WTC11 (cell line): ENCODE data around the gene STAG1. TPM values are rescaled to one million over a fixed set of nuclear protein-coding genes. Genes with fewer than 3 reads are reported as not detected.

Experiments
- ATAC-seq: fragments of 200-7000 bp; cut with Tn5 transposase; 2 replicates; pipeline ENCODE4 v1.10.0; 2021; ENCODE audit warnings: mild to moderate bottlenecking, moderate library complexity
- CTCF ChIA-PET: fragments of 300-600 bp; sonication (Branson Sonifier 250); formaldehyde crosslinking; loops from one replicate; lab custom pipeline; 2021; ENCODE audit warnings: antibody characterized with exemption; lab: Charles Lee
- POLR2A ChIA-PET: fragments of 350-600 bp; sonication (Branson Sonifier 250); formaldehyde crosslinking; loops from one replicate; lab custom pipeline; 2021; ENCODE audit warnings: antibody characterized with exemption; lab: Charles Lee
- DNase-seq: peaks from one replicate; pipeline ENCODE4 v3.0.0; 2021; ENCODE audit warnings: low spot score
- H3K27ac Mint-ChIP-seq: 2 replicates; pipeline ENCODE4 v1.8.0; 2021; ENCODE audit warnings: mixed read lengths
- H3K27me3 Mint-ChIP-seq: 2 replicates; pipeline ENCODE4 v1.8.0; 2021; ENCODE audit warnings: low read depth, mild to moderate bottlenecking, moderate library complexity, mixed read lengths
- H3K36me3 Mint-ChIP-seq: 2 replicates; pipeline ENCODE4 v1.8.0; 2021; ENCODE audit warnings: mixed read lengths
- H3K4me1 Mint-ChIP-seq: 2 replicates; pipeline ENCODE4 v1.8.0; 2022; ENCODE audit warnings: mixed read lengths
- H3K4me3 Mint-ChIP-seq: 2 replicates; pipeline ENCODE4 v1.8.0; 2021; ENCODE audit warnings: mild to moderate bottlenecking, moderate library complexity, mixed read lengths
- H3K9me3 Mint-ChIP-seq: 2 replicates; pipeline ENCODE4 v1.8.0; 2021; ENCODE audit warnings: mixed read lengths
- AFF4 ChIP-seq: sonication (generic); formaldehyde crosslinking; IDR thresholded peaks from 2 replicates; pipeline ENCODE4 v1.8.1; 2023; ENCODE audit warnings: mild to moderate bottlenecking, missing genetic modification reagents, borderline replicate concordance
- ATF2 ChIP-seq: sonication (generic); formaldehyde crosslinking; IDR thresholded peaks from 2 replicates; pipeline ENCODE4 v1.8.1; 2022; ENCODE audit warnings: low read depth, missing genetic modification reagents, borderline replicate concordance
- CREB1 ChIP-seq: sonication (generic); formaldehyde crosslinking; IDR thresholded peaks from 2 replicates; pipeline ENCODE4 v1.8.0; 2023; ENCODE audit warnings: mild to moderate bottlenecking, missing genetic modification reagents
- CREM ChIP-seq: sonication (generic); formaldehyde crosslinking; IDR thresholded peaks from 2 replicates; pipeline ENCODE4 v1.8.1; 2022; ENCODE audit warnings: mild to moderate bottlenecking, missing genetic modification reagents, moderate library complexity
- CTCF ChIP-seq: fragments of 200-600 bp; IDR thresholded peaks from 2 replicates; pipeline ENCODE4 v1.8.0; 2022; ENCODE audit warnings: antibody characterized with exemption
- GABPB1 ChIP-seq: sonication (generic); formaldehyde crosslinking; IDR thresholded peaks from 2 replicates; pipeline ENCODE4 v1.8.1; 2023; ENCODE audit warnings: mild to moderate bottlenecking, missing genetic modification reagents
- MAX ChIP-seq: sonication (generic); formaldehyde crosslinking; IDR thresholded peaks from 2 replicates; pipeline ENCODE4 v1.8.0; 2022; ENCODE audit warnings: mild to moderate bottlenecking, missing genetic modification reagents
- MXD4 ChIP-seq: fragments of 250-450 bp; sonication (Bioruptor Pico); IDR thresholded peaks from 2 replicates; pipeline ENCODE4 v1.8.0; 2021; ENCODE audit warnings: mild to moderate bottlenecking, moderate library complexity, borderline replicate concordance
- MYBL2 ChIP-seq: sonication (generic); formaldehyde crosslinking; IDR thresholded peaks from 2 replicates; pipeline ENCODE4 v1.8.1; 2023; ENCODE audit warnings: mild to moderate bottlenecking, moderate library complexity, missing genetic modification reagents
- NFYB ChIP-seq: sonication (generic); formaldehyde crosslinking; conservative IDR thresholded peaks from 2 replicates; pipeline ENCODE4 v1.8.0; 2022; ENCODE audit warnings: low read depth, missing genetic modification reagents
- PREB ChIP-seq: sonication (generic); formaldehyde crosslinking; IDR thresholded peaks from 2 replicates; pipeline ENCODE4 v1.8.1; 2022; ENCODE audit warnings: mild to moderate bottlenecking, missing genetic modification reagents, moderate library complexity, borderline replicate concordance
- SP1 ChIP-seq: sonication (generic); formaldehyde crosslinking; conservative IDR thresholded peaks from 2 replicates; pipeline ENCODE4 v1.8.1; 2022; ENCODE audit warnings: missing genetic modification reagents
- TCF7 ChIP-seq: sonication (generic); formaldehyde crosslinking; IDR thresholded peaks from 2 replicates; pipeline ENCODE4 v1.8.0; 2022; ENCODE audit warnings: mild to moderate bottlenecking, low read depth, missing genetic modification reagents, moderate library complexity
- TEAD1 ChIP-seq: sonication (generic); formaldehyde crosslinking; IDR thresholded peaks from 2 replicates; pipeline ENCODE4 v1.8.0; 2022; ENCODE audit warnings: mild to moderate bottlenecking, missing genetic modification reagents
- ZMAT4 ChIP-seq: fragments of 250-450 bp; sonication (Bioruptor Pico); IDR thresholded peaks from 2 replicates; pipeline ENCODE4 v1.9.0; 2021; ENCODE audit warnings: mild to moderate bottlenecking
- ZNF121 ChIP-seq: sonication (generic); formaldehyde crosslinking; IDR thresholded peaks from 2 replicates; pipeline ENCODE4 v1.8.0; 2023; ENCODE audit warnings: missing genetic modification reagents
- ZNF232 ChIP-seq: sonication (generic); formaldehyde crosslinking; IDR thresholded peaks from 2 replicates; pipeline ENCODE4 v1.8.0; 2022; ENCODE audit warnings: mild to moderate bottlenecking, missing genetic modification reagents
- ZNF281 ChIP-seq: sonication (generic); formaldehyde crosslinking; IDR thresholded peaks from 2 replicates; pipeline ENCODE4 v1.8.0; 2023; ENCODE audit warnings: mild to moderate bottlenecking, missing genetic modification reagents
- ZNF532 ChIP-seq: fragments of 250-450 bp; sonication (Bioruptor Pico); IDR thresholded peaks from 2 replicates; pipeline ENCODE4 v1.9.0; 2021; ENCODE audit warnings: mild to moderate bottlenecking, borderline replicate concordance
- total RNA-seq: library from RNA; stranded (reverse); gene quantifications from 3 replicates; pipeline ENCODE4 v1.2.3, GENCODE V29; 2021

STAG1 gene
- total RNA-seq, 1 experiment from 2014 or later, result 20.7 TPM

GRCh38 chr3:136414476-136414875, 337.7 kb downstream of the STAG1 start:
- no peak for DNase-seq
- Mint-ChIP-seq H3K4me3 (no peak overlapping the region), H3K27me3 (no peaks in the 10 kb centered on the region), H3K4me1 (no peaks in the 10 kb centered on the region), H3K9me3 (0 out of 2 replicates have a peak, but pooled peaks cover 3% of the 10 kb centered on the region), H3K27ac (no peak overlapping the region), H3K36me3 (peaks cover 5% of the 10 kb centered on the region; the same call in 1 of the 2 replicates)
- ChIA-PET POLR2A (no interaction called here), CTCF (no interaction called here)
- no peak for TF ChIP-seq ZNF532 (CRISPR knock-in tag)
- no peak for TF ChIP-seq MXD4 (CRISPR knock-in tag)
- no peak for TF ChIP-seq CREM (CRISPR knock-in tag)
- TF ChIP-seq MYBL2 (CRISPR knock-in tag), result no peak
- no peak for TF ChIP-seq GABPB1 (CRISPR knock-in tag)
- no peak for TF ChIP-seq SP1
- TF ChIP-seq ZMAT4 (CRISPR knock-in tag), result no peak
- TF ChIP-seq ZNF121 (CRISPR knock-in tag), result no peak
- no peak for TF ChIP-seq AFF4
- TF ChIP-seq ATF2 (CRISPR knock-in tag), result no peak
- no peak for TF ChIP-seq PREB (CRISPR knock-in tag)
- no peak for TF ChIP-seq MAX
- no peak for ATAC-seq

GRCh38 chr3:136412307-136412706, 339.9 kb downstream of the STAG1 start:
- ATAC-seq, result no peak
- H3K27ac Mint-ChIP-seq, result no peak overlapping the region

More at GRCh38 chr3:136412307-136412706, 339.9 kb downstream of the STAG1 start:
- POLR2A ChIA-PET, result no interaction called here
- TF ChIP-seq TCF7 (no peak), ZNF232 (CRISPR knock-in tag) (no peak), ZNF281 (no peak), TEAD1 (CRISPR knock-in tag) (no peak), NFYB (CRISPR knock-in tag) (no peak), CREB1 (no peak), CTCF (no peak)
- TF ChIP-seq, all 79 proteins: peak for 0
- H3K4me1 Mint-ChIP-seq, result no peaks in the 10 kb centered on the region
- no peak overlapping the region for H3K4me3 Mint-ChIP-seq
- no peaks in the 10 kb centered on the region for H3K27me3 Mint-ChIP-seq
- CTCF ChIA-PET, result no interaction called here
- DNase-seq, result no peak
- H3K36me3 Mint-ChIP-seq, result peaks cover 5% of the 10 kb centered on the region; the same call in 1 of the 2 replicates
- H3K9me3 Mint-ChIP-seq, result 0 out of 2 replicates have a peak, but pooled peaks cover 3% of the 10 kb centered on the region
